Measurements from ENCODE around the gene ADAMTS5. TPM values are rescaled to one million over a fixed set of nuclear protein-coding genes. Genes with fewer than 3 reads are reported as not detected.

Gene ADAMTS5
- total RNA-seq, 1 experiment from 2014 or later, result not detected

DNA sequence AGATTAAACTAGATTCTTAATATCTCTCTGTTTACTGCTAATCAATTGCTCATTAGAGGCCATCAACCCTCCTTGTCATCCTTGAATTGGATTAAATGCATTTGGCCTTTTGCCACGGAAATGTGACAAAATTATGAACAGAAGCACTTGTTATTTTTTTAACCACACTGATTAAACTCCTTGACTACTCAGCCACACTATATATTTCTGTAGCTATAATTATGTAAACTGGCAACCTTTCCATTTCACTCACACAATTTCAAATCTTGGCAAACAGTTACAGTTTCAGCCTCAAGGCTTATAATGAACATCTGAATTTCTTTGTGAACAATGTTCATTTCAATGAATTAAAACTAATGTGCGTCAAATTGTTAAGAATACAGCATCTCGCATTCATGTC, 10.1 kb downstream of the ADAMTS5 start:
- Histone ChIP-seq H3K79me2 (ENCODE audit: low read depth) (no peaks in the 10 kb centered on the region), H3K9me3 (ENCODE audit: insufficient read depth, low read depth) (no peaks in the 10 kb centered on the region), H2AFZ (no peak overlapping the region), H3F3A (ENCODE audit: insufficient read depth, low read depth) (no peaks in the 10 kb centered on the region), H3K27me3 (ENCODE audit: insufficient read depth, low read depth) (no peaks in the 10 kb centered on the region), H3K4me2 (no peak overlapping the region), H4K20me1 (ENCODE audit: insufficient read depth) (no peaks in the 10 kb centered on the region), H3K4me1 (replicated peaks; ENCODE audit: insufficient read depth) (no peaks in the 10 kb centered on the region), H3K9me2 (ENCODE audit: insufficient read depth) (no peaks in the 10 kb centered on the region), H3K27ac (no peak overlapping the region), H3K36me3 (ENCODE audit: low read depth) (no peaks in the 10 kb centered on the region), H3K4me3 (no peak overlapping the region)
- no TSS peak for BruUV-seq (replicated peaks)
- ChIA-PET CTCF (no interaction called here), POLR2A (ENCODE audit: unreplicated experiment) (no interaction called here)
- TF ChIP-seq EZH2 (IDR thresholded peaks at IDR 0.05; ENCODE audit: low read depth), result no peak
- TF ChIP-seq, protein P1, sequence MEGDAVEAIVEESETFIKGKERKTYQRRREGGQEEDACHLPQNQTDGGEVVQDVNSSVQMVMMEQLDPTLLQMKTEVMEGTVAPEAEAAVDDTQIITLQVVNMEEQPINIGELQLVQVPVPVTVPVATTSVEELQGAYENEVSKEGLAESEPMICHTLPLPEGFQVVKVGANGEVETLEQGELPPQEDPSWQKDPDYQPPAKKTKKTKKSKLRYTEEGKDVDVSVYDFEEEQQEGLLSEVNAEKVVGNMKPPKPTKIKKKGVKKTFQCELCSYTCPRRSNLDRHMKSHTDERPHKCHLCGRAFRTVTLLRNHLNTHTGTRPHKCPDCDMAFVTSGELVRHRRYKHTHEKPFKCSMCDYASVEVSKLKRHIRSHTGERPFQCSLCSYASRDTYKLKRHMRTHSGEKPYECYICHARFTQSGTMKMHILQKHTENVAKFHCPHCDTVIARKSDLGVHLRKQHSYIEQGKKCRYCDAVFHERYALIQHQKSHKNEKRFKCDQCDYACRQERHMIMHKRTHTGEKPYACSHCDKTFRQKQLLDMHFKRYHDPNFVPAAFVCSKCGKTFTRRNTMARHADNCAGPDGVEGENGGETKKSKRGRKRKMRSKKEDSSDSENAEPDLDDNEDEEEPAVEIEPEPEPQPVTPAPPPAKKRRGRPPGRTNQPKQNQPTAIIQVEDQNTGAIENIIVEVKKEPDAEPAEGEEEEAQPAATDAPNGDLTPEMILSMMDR (conservative IDR thresholded peaks at IDR 0.05), result no peak
- intact Hi-C loops (cut with micrococcal nuclease; ENCODE audit: unreplicated experiment), result no loop called here
- no peak for DNase-seq

DNA sequence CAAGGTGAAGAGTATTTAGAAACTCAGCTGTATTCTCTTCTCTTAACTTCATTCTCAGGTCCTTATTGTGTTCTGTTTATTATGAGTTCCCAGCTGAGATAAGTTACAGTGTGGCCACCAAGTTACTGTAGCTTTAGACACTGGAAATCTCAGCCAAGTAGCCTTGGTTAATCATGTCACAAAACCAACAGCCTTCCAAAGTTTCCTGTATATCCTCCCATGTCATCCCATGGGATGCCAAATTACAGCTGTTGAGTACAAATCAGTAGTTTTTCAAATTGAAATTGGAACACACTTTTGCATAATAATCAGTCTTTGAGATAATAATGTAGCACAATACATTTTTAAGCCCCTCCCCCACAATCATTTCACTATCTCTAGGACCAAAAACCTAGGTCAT, 10.7 kb downstream of the ADAMTS5 start:
- Histone ChIP-seq H3K4me3 (no peak overlapping the region), H4K20me1 (ENCODE audit: insufficient read depth) (no peaks in the 10 kb centered on the region), H3K27ac (no peak overlapping the region), H3K27me3 (ENCODE audit: insufficient read depth, low read depth) (no peaks in the 10 kb centered on the region), H3K9me2 (ENCODE audit: insufficient read depth) (no peaks in the 10 kb centered on the region), H2AFZ (no peak overlapping the region), H3K36me3 (ENCODE audit: low read depth) (no peaks in the 10 kb centered on the region), H3K4me1 (replicated peaks; ENCODE audit: insufficient read depth) (no peaks in the 10 kb centered on the region), H3K4me2 (no peak overlapping the region), H3F3A (ENCODE audit: insufficient read depth, low read depth) (no peaks in the 10 kb centered on the region), H3K79me2 (ENCODE audit: low read depth) (no peaks in the 10 kb centered on the region), H3K9me3 (ENCODE audit: insufficient read depth, low read depth) (no peaks in the 10 kb centered on the region)
- POLR2A ChIA-PET (ENCODE audit: unreplicated experiment), result no interaction called here
- DNase-seq, result no peak
- CTCF ChIA-PET, result no interaction called here
- BruUV-seq (replicated peaks), result no TSS peak
- intact Hi-C loops (cut with micrococcal nuclease; ENCODE audit: unreplicated experiment), result no loop called here
- TF ChIP-seq, protein P1 (conservative IDR thresholded peaks at IDR 0.05), result no peak
- TF ChIP-seq EZH2 (IDR thresholded peaks at IDR 0.05; ENCODE audit: low read depth), result no peak

DNA sequence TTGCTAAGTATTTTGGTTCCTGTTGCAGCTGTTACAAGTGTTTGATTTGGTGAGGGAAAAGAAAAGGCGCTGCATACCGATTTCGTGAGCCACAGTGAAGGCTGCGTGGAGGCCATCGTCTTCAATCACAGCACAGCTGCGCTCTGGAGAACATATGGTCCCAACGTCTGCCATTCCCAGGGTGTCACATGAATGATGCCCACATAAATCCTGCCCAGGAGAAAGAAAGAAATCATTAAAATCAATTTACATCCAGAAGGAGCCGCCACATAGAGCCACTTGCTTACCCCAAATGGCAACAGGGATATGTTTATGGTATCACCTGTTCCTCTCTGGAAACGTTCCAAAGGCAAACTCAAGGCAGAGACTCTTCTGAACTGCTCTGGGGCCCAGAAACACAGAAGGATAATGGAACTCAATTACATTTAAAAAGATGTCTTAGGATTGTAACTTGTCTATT, 12.2 kb downstream of the ADAMTS5 start:
- Histone ChIP-seq H3F3A (ENCODE audit: insufficient read depth, low read depth) (no peaks in the 10 kb centered on the region), H2AFZ (no peak overlapping the region), H3K4me1 (replicated peaks; ENCODE audit: insufficient read depth) (no peaks in the 10 kb centered on the region), H3K4me2 (no peak overlapping the region), H4K20me1 (ENCODE audit: insufficient read depth) (no peaks in the 10 kb centered on the region), H3K4me3 (no peak overlapping the region), H3K9me3 (ENCODE audit: insufficient read depth, low read depth) (no peaks in the 10 kb centered on the region), H3K27ac (no peak overlapping the region), H3K36me3 (ENCODE audit: low read depth) (no peaks in the 10 kb centered on the region), H3K79me2 (ENCODE audit: low read depth) (no peaks in the 10 kb centered on the region), H3K9me2 (ENCODE audit: insufficient read depth) (no peaks in the 10 kb centered on the region), H3K27me3 (ENCODE audit: insufficient read depth, low read depth) (no peaks in the 10 kb centered on the region)
- ChIA-PET POLR2A (ENCODE audit: unreplicated experiment) (no interaction called here), CTCF (no interaction called here)
- no peak for DNase-seq
- no TSS peak for BruUV-seq (replicated peaks)
- intact Hi-C loops (cut with micrococcal nuclease; ENCODE audit: unreplicated experiment), result no loop called here
- TF ChIP-seq, protein P1 (conservative IDR thresholded peaks at IDR 0.05), result no peak
- TF ChIP-seq EZH2 (IDR thresholded peaks at IDR 0.05; ENCODE audit: low read depth), result no peak
